Endometrial microvascular endothelial cells (primary cell): ENCODE results near the gene OR5I1. TPM values are rescaled to one million over a fixed set of nuclear protein-coding genes. Genes with fewer than 3 reads are reported as not detected.
"Not testable (repeated sequence)": the region's sequence is repeated elsewhere in the genome, so short reads cannot be mapped to it uniquely, and the experiment has no call there.

Experiments
- in situ Hi-C: cut with HindIII; loops from 2 replicates; pipeline ENCODE4 v1.10.0; 2017; ENCODE audit warnings: low sequenced_read_pairs, low pct_unique_long_range_greater_than_20kb; ENCODE audit errors: inconsistent ontology term
- total RNA-seq: library from RNA; depleted of rRNA; stranded (reverse); fragments of >200 nt; gene quantifications from one replicate; pipeline ENCODE4 v1.2.3, GENCODE V29; 2015; ENCODE audit errors: inconsistent ontology term

The OR5I1 gene
- not detected for total RNA-seq

DNA sequence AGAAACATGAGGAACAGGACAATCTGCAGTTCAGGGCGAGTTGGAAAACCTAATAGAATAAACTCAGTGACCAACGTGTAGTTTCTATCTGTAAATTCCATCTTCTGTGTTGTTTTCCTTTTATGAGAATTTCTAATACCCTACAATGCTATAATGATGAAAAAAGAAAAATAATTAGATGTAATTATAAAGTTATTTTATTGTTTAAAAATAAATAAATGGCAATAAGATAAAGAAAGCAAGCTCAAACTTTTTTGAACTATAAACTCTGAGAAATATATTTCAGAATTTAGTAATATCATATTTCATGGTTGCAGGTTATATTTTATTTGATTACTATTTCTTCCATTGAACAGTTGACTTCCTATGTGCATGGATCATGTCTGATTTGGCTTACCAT is at the start of gene OR5I1:
Gene OR5I1 (minus strand): TSS at position 101 of the 400 bp plus-strand sequence. CDS start 0 bp downstream, at position 101.
- in situ Hi-C loops = no loop called here

DNA sequence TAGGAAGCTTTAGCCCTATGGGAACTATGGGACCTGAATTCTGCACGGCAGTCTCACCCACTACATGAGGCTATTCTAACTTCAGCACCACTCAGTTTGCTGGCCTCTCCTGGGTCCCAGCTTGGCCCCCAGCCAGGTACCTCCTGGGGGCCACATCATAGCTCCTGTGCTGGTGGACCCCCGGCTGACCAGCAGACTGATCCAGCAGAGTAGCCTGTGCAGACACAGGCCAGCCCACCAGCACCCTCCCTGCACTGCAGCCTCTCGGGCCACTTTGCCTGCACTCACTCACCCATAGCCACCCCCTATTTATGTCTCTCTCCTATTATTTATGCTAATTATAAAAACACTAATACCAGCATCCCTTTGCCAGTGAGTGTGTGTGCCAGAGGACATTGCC is 34.7 kb upstream of the OR5I1 start:
- in situ Hi-C loops = no loop called here

DNA sequence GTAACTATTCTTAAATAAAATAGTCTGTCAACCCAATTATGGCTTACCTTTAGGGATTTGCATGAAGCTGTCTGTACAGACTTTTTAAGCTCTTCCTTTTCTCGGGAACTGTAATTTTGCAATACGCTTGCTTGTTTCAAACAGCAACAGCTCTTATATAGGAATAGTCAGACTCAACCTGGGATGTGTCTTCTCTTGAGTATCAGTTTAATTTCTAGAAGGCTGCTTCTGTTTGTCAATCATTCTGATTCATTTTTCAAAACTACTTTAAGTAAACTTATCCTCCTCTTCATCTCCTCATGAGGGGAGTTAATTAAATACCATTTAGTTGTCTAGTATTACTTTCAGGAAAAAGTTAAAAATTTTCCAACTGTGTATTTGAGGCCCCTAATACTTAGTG is 33.6 kb upstream of the OR5I1 start, which contains the start of gene OR10AG1:
Gene OR10AG1 (minus strand): TSS at position 101 of the 400 bp plus-strand sequence. CDS start 38 bp downstream, at position 63.
- in situ Hi-C loops = no loop called here

DNA sequence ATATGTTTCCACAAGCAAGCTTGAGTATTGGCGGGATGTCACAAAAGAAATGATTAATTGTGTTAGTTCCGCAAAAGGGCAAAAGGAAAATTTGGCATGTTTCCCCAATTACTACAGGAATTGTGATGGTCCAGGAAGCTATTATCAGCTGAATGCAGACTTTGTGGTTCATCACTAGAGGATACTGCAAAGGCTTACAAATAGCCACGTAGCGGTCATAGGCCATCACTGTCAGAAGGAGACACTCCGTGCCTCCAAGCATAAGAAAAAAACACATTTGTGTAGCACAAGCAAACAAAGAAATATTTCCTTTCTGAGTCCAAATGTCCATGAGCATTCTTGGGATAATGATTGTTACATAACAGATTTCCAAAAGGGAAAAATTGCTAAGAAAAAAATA is 31.7 kb upstream of the OR5I1 start:
- in situ Hi-C loops = no loop called here

DNA sequence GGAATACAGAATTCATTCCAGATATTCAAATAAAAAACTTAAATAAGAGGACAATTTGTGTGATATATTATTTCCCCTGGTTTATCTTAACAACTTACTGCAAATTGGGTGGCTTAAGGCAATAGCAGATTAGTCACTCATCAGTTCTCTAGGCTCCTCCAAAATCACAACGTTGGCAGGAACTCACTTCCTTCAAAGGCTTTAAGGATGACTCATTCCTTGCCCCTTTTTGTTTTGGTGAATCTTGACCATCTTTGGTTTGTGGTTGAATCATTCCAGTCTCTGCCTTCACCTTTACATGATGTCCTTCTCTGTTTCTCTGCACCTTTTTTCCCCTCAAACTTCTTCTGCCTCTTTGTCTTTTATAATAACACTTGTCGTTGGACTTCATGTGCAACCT is 30.2 kb upstream of the OR5I1 start:
- in situ Hi-C loops = no loop called here

DNA sequence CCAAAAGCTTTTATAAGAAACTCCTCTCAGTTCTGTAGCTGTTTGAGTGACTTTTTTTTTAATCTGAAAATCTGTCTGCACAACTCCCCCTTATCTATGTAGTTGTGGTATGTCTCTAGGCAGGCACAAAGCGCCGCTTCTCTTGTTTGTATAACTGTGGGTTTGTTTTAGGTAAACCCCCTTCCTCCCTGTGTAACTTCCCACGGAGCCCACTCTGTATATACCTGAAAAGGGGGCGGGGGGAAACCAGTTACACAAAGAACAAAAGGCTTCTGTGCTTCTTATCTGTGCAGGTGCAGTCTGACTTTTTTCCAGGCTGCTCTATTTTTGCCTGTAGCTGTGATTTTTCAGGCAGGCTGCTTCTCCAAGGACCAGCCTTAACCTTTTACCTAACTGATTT is 20.3 kb upstream of the OR5I1 start:
- in situ Hi-C loops = no loop called here

DNA sequence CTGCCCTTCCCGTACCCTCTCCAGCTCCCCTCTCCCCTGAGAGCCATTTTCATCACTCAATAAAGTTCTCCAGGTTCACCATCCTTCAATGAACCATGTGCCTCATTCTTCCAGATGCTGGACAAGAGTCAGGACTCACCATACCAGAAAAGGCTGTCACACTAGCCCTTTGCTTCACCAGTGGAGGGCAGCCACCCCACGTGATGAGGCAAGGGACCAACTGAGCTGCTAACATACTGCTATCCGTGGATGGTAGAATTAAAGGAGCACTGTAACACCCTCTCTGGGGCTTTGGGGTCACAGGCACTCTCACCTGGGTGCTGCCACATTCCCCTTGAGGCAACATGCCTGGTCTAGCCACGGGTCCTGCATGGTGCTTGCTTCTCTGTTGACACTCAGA is 13.1 kb upstream of the OR5I1 start:
- in situ Hi-C loops = no loop called here

DNA sequence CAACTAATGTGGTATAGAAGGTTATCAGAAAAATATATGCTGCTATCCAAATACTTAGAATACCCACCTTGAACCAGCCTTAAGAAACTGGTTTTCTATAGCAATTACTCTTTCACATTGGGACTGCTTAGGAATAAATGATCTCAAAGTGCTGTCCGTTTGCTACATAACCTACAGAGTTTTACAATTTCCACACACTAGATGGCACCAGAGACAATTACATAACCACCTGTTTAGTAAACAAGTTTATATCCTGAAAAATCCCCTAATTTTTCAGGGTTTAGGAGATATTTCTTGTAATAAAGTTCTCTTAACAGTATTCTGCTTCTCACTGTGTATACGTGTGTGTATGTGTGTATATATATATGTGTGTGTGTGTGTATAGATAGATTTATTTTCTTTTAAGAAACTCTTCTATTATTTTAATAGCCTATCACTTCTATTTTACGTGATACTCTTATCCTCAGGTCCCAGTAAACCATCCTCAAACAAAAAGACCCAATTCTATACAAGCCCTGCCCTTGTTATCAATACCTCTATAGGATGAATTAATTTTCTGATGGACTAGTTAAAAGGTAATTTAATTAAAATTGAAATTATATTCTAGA is 6.7 kb upstream of the OR5I1 start:
- in situ Hi-C loops = no loop called here

DNA sequence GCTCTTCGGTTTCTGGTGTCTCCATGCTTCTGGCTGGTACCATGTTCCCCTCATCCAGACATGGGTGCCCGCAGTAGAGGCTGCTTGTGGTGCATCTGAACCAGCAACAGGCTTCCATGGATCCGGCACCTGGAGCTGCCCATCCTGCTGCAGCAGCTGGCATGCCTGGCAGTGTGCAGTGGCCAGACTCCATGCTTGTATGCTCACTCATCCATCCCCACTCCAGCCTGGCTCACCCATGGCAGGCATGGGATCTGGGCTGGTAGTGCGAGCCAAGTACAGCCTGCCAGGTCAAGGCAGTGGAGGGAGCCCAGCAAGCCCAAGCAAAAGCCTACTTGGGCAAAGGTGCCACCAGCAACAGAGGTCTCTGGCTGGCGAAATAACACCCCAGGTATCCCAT is 15.7 kb downstream of the OR5I1 start:
- in situ Hi-C loops = no loop called here

DNA sequence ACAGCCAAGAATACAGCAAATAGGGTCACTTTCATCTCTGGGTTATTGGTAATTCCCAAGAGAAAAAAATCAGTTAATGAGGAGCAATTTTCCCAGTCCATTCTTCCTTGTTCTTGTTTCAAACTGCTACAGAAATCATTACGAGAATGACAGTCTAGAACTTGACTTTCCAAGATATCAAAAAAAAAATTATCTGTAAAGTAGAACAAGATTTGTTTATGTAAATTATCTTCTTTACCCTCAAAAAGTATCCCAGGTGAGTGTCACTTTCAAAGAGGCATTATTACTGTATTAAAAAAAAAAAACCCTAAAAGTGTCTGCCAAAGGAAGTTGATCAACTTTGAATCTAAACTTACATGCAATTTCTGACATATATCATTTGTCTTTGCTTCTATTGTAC is 21.7 kb downstream of the OR5I1 start, which contains the start of gene OR5W2:
Gene OR5W2 (minus strand): TSS at position 101 of the 400 bp plus-strand sequence. CDS start 0 bp downstream, at position 101.
- in situ Hi-C loops = no loop called here

DNA sequence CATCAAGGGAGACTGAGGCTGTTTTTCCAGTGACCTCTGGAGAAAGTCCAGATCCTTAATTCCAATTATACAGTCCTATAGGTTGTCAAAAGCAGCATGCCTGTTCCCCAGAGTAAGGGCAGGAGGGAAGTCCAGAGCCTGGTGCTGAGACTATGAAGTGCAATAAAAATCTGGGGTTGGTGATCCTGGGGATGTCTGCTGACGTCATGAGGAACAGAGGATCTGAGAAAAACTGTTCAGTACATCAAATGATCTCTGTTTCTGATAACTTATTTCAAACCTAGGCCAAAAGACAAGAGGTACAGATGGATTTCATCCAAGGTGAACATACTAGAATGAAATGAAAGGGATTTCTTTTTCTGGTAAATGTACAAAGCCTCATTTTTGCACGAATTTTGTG is 33.9 kb downstream of the OR5I1 start:
- in situ Hi-C loops = no loop called here

DNA sequence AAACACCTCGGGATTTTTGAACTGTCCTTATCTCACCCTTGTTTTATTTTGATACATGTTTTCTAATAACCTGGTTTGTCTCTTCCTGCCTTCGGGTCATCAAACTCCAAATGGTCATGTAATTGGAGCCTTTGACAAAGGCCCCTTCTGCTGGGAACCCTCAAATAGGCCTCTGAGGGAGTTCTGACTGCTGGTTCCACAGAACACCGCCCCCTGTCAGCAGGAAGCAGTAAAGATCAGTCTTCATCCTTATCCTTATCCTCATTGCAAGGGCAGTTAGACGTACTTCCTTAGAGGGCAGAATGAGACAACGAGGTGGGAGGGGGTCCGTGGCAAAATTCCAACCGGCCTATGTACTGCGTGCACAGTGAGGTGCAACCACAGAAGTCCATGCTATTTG is 41.0 kb downstream of the OR5I1 start:
- in situ Hi-C loops = no loop called here

DNA sequence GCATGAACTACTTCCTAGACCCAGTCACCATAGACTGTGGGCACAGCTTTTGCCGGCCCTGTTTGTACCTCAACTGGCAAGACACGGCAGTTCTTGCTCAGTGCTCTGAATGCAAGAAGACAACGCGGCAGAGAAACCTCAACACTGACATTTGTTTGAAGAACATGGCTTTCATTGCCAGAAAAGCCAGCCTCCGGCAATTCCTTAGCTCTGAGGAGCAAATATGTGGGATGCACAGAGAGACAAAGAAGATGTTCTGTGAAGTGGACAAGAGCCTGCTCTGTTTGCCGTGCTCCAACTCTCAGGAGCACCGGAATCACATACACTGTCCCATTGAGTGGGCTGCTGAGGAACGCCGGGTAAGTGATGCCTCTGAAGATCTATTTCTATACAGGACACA is 50.7 kb downstream of the OR5I1 start:
- in situ Hi-C loops = not testable (repeated sequence)

Other genes starting within 250 kb of the OR5I1 start
- gene OR5D13, start 163.0 kb downstream of the OR5I1 start, total RNA-seq = not detected
- gene OR5D14, start 140.8 kb downstream of the OR5I1 start, total RNA-seq = not detected
- gene OR5L1, start 125.0 kb downstream of the OR5I1 start, total RNA-seq = not detected
- gene OR5D18, start 116.8 kb downstream of the OR5I1 start, total RNA-seq = not detected
- not detected for gene OR5L2, start 109.2 kb downstream of the OR5I1 start, total RNA-seq
- not detected for gene OR5D16, start 97.6 kb downstream of the OR5I1 start, total RNA-seq
- not detected for gene TRIM51, start 53.1 kb downstream of the OR5I1 start, total RNA-seq
- gene OR5W2, start 21.8 kb downstream of the OR5I1 start, total RNA-seq = not detected
- gene OR10AG1, start 33.5 kb upstream of the OR5I1 start, total RNA-seq = not detected
- not detected for gene OR5F1, start 58.2 kb upstream of the OR5I1 start, total RNA-seq
- gene OR5AS1, start 91.3 kb upstream of the OR5I1 start, total RNA-seq = not detected
- not detected for gene OR8I2, start 156.9 kb upstream of the OR5I1 start, total RNA-seq
- not detected for gene OR8H2, start 167.3 kb upstream of the OR5I1 start, total RNA-seq
- gene OR8H3, start 186.0 kb upstream of the OR5I1 start, total RNA-seq = not detected
- not detected for gene OR8J3, start 203.8 kb upstream of the OR5I1 start, total RNA-seq
- gene OR8K5, start 223.9 kb upstream of the OR5I1 start, total RNA-seq = not detected
- not detected for gene OR5J2, start 240.2 kb upstream of the OR5I1 start, total RNA-seq